Stimulated activated CD4-positive, alpha-beta T cell treated with anti-CD3 and anti-CD28 coated beads, TNF-alpha, amount 100 ng/mL, for 24 hours (primary cell): ENCODE measurements around the gene FBXW10.
"Not testable (repeated sequence)": the region's sequence is repeated elsewhere in the genome, so short reads cannot be mapped to it uniquely, and the experiment has no call there.

Source experiments
- DNase-seq, 3 experiments: peaks; one replicate each; pipeline ENCODE4 v3.0.0-alpha.2; 2020; ENCODE audit warnings: low read depth in 3 of 3

Gene FBXW10

GRCh38 chr17:18743699-18744421 lies at the start of gene FBXW10:
Gene FBXW10 (plus strand): TSS chr17:18744054. CDS start chr17:18744245, 191 bp downstream.
- not testable (repeated sequence) for DNase-seq

DNA sequence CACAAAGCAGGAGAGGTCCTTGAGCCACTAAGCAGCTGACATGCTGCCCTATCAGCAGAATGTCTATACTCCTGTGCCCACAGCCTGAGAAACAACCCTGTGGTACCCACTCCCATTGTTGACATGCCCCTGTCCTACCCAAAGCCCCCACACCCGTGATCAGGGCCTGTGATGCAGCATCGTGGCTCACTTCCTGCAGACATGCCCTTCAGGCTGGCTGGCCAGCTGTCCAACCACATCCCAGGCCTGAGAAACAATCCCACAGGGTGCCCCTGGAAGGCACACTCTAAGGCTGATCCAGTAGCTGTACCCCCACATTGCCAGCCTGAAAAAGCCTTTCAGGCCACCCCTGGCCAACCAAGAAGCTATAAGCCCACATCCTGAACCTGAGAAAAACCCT lies 48.7 kb upstream of the FBXW10 start:
- not testable (repeated sequence) for DNase-seq

DNA sequence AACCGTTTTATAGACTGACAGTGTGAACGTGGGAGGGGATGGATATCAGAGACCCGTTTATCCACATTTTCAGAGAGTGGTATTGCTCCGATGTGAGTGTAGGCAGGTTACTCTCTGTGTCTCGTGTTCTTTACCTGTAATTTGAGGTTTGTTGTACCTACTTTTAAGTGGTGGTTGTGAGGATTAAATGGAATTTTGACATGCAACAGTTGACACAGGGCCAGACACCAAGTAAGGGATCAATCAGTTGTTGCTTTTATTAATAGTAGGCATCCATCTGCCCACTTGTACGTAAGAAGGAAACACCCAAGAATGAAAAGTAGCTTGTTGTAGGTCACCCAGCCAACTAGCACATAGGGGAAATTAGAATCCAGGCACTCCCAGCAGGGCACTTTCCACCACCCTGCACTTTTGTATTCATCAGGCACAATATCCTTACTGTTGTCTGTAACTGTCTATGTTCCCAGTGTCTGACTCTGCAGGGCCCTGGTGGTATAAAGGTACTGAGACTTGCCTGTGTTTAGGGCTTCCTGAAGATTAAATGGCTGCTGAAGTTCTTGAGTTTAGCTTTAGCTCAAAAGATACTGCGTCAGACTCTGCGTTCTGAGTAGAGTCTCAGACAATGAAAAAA lies 45.3 kb upstream of the FBXW10 start:
- DNase-seq, result not testable (repeated sequence)

DNA sequence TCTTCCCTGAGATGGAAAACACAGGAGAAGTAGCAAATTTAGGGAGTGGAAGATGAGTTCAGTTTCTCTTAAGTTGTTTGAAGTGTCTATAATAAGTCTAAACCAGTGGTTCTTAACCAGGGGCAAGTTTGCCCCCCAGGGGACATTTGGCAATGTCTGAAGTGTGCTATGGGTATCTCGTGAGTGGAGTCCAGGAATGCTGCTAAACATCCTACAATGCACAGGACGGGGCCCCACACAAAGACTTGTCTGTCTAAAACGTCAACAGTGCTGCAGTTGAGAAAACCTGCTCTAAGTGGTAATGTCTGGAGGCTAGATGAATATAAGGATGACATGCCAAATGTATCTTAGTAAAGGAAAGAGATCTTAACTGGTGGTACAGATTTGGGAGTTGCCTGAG lies 37.9 kb upstream of the FBXW10 start:
- not testable (repeated sequence) for DNase-seq

- DNase-seq, result not testable (repeated sequence)
Measured at GRCh38 chr17:18708215-18708614, 35.6 kb upstream of the FBXW10 start.

- peak; percentile 42 to 48 (median 45) for DNase-seq
Measured at GRCh38 chr17:18712354-18712999, 31.4 kb upstream of the FBXW10 start.

DNA sequence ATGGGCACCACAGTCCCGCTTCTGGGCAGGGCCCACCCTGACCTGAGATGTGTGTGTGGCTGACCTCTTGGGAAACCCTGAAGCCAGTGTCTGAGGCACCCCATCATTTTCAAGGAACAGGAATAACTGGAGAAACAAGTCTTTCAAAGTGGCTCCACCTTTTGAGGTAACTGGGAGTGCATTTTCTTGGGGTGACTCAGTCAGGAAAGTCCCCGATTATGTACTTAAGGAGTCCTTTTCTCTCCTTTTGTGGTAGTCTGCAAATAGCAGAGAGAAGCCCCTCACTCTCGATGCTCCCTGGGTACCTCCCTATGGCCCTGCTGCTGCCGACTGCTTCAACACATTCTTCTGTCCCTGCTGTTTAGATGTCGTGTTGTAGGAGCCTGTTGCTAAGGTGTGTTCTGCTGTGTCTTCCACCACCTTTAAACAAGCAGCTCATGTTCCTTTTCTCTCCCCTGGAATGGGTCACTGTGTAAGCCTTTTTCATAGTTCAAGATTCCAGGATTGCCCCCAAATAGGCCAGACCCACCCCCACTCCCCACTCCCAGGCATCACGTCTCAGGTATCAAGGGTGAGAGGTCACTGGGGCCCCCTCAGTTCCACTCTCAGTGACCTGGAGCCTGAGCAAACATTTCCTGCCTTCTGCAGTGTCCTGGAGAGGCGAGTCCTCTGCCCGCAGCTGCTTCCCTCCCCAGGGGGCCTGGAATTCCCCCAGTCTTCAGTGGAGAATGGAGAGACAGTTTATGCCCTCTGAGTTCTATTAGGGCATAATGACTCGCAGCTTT lies 25.0 kb upstream of the FBXW10 start:
- not testable (repeated sequence) for DNase-seq

GRCh38 chr17:18719428-18720110 lies 24.3 kb upstream of the FBXW10 start:
- DNase-seq, result not testable (repeated sequence)

GRCh38 chr17:18721775-18722547 lies 21.9 kb upstream of the FBXW10 start:
- DNase-seq, result not testable (repeated sequence)

- DNase-seq, result not testable (repeated sequence)
Measured at GRCh38 chr17:18722612-18723011, 21.2 kb upstream of the FBXW10 start.

DNA sequence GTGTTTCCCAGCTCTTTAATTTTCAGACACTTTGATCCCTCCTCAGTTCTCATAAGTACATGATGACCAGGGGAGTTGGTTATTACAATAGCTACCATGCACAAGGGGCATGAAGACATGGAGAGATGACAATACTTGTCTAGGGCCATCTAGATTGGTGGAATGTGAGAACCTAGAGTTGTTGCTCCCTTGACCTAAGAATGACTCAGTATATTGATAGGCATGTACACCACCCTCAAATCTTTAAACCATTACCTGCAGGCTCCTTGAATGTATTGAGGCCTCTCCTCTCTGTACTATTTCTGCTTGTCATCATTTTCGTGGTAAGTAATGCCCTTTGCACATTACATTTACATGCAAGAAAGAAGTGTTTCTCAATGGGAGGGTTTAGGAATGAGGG lies 20.3 kb upstream of the FBXW10 start:
- not testable (repeated sequence) for DNase-seq

GRCh38 chr17:18732438-18732837 lies 11.4 kb upstream of the FBXW10 start:
- DNase-seq, result not testable (repeated sequence)

DNA sequence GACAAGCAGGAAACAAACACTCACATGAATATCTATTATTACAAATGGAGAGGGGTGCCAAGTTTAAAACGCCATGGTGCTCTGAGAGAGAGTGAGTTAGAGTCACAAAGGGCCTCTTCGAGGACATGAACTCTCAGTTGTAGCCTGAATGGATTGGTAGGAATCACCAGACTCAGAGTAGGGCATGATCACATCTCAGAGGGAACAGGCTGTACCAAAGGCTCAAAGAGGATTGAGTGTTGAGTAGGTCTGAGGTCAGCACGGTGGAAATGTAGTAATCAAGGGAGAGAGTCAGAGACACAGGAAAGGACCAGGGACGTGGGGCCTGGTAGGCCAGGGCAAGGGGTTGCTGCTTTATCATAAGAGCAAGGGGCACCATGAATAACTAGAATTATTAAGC lies 10.5 kb upstream of the FBXW10 start:
- not testable (repeated sequence) for DNase-seq

- DNase-seq, result not testable (repeated sequence)
Measured at GRCh38 chr17:18739616-18740391, 4.0 kb upstream of the FBXW10 start.

DNA sequence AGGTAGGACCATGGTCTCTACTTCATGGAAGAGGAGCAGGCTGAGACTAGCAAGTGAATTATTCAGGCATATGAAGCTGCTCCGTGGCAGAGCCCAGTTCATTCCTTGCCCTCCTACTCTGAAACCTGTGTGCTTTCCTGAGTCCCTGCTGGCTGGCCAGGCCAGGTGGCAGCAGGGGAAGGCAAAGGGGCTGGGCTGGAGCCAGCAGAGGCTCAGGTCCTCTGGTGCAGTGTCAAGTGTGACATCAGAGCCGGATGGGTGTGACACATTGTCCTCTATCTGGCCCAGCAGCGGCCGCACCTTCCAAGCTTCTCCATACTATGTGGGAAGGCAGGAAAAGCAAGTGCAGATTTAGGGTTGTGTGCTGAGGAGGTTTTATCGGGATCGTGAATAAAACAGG lies 2.6 kb upstream of the FBXW10 start:
- DNase-seq, result not testable (repeated sequence)

DNA sequence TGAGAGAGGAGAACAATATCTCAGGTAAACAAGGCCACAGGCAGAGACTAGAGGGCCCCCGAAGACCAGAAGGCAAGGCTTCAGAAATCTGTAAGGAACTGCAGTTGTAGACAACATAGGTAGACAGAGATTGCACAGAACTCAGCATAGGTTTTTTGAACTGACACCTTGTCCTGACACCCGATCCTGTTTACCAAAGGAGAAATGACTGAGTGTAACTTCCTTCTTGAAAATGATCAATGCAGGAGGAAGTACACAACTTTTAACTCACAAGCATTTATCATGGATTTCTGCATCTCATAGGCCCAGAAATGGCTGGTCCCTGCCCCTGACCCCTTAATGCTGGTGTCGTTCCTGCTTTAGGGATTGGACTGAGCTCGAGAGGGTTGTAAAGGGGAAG lies 872 bp downstream of the FBXW10 start:
- not testable (repeated sequence) for DNase-seq

DNA sequence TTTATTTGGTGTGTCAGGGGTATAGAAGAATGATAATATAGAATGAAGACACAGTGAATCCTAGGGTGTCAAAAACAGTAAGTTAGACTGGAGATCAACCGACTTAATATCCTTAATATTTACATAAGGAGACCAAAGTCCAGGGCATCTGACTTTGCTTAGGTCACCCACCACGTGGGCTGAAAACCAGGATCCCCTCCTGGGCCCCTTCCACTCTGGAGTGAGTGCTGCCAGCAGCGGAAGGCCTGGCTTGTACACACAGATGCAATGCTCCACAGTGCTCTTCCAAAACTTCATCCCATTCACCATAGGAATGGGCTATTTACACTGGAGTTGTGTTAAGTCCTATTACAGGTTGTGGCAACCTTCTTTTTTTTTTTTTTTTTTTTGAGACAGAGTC lies 2.7 kb downstream of the FBXW10 start:
- not testable (repeated sequence) for DNase-seq

DNA sequence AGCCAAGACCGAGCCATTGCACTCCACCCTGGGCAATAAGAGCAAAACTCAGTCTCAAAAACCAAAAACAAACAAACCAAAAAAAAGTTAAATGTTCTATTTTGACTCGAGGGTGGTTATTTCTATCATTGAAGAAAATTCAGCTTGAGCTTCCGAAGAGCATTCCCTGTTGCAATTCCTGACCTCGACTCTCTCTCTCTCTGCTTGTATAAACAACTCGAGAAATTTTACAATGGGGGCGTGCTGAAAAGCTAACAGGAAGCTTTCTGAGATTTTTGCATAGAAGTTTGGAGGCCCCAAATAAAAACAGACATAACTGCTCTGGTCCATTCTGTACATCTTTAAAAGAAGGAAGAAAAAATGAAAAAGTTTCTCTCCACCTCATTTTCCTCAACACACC lies 3.6 kb downstream of the FBXW10 start:
- not testable (repeated sequence) for DNase-seq

- DNase-seq, result not testable (repeated sequence)
Measured at GRCh38 chr17:18750242-18750641, 6.4 kb downstream of the FBXW10 start.
